ENCODE measurements around the gene PIP5K1B. TPM values are rescaled to one million over a fixed set of nuclear protein-coding genes. Genes with fewer than 3 reads are reported as not detected.

Gene PIP5K1B
- total RNA-seq, 1 donor from 2014 or later = 1.3 TPM

DNA sequence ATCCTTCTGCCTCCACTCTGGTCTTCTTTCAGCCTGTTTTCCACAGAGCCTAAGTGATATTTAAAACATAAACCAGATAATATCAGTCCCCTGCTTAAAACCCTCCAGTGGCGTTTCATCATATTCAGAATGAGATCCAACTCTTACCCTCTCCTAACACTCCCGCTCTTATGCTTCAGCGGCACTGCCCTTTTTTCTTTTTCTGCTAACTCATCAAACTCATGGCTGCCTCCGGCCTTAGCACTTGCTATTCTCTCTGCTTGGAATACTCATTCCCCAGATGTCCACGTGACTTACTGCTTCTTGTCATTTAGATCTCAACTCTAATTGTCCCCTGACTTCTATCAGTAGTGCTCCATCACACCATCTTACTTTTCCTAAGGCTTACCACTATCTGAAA is 73.6 kb downstream of the PIP5K1B start:
- Histone ChIP-seq H4K20me1 (ENCODE audit: insufficient read depth, low read length) (peaks cover 24% of the 10 kb centered on the region), H2AFZ (ENCODE audit: low read depth, low read length) (peak overlapping the region; percentile 21), H3K27me3 (ENCODE audit: insufficient read depth, low read length) (no peaks in the 10 kb centered on the region), H3K27ac (ENCODE audit: low read depth, low read length) (no peak overlapping the region), H3K9me3 (ENCODE audit: insufficient read depth, low read depth, low read length) (no peaks in the 10 kb centered on the region), H3K36me3 (ENCODE audit: insufficient read depth, low read length) (no peaks in the 10 kb centered on the region), H3K4me3 (ENCODE audit: insufficient read depth, low read depth, low read length) (no peak overlapping the region), H3K4me1 (ENCODE audit: insufficient read depth, low read length) (peaks cover 9% of the 10 kb centered on the region), H3K79me2 (ENCODE audit: insufficient read depth, low read length) (peaks cover 32% of the 10 kb centered on the region), H3K9ac (ENCODE audit: low read length) (no peak overlapping the region), H3K4me2 (ENCODE audit: low read length) (no peak overlapping the region)
- FAIRE-seq = no peak
- no peak for DNase-seq (ENCODE audit: low read depth)
- H3K27ac Mint-ChIP-seq (ENCODE audit: unreplicated experiment) = no peak overlapping the region
- peaks cover 8% of the 10 kb centered on the region for H3K4me1 Mint-ChIP-seq (ENCODE audit: low read depth, unreplicated experiment)
- no peaks in the 10 kb centered on the region for H3K36me3 Mint-ChIP-seq (ENCODE audit: low read depth, unreplicated experiment)
- H3K9me3 Mint-ChIP-seq (ENCODE audit: unreplicated experiment) = no peaks in the 10 kb centered on the region
- no peak overlapping the region for H3K4me3 Mint-ChIP-seq (ENCODE audit: unreplicated experiment)
- H3K27me3 Mint-ChIP-seq (ENCODE audit: low read depth, unreplicated experiment) = peaks cover 3% of the 10 kb centered on the region
- TF ChIP-seq, protein P1, sequence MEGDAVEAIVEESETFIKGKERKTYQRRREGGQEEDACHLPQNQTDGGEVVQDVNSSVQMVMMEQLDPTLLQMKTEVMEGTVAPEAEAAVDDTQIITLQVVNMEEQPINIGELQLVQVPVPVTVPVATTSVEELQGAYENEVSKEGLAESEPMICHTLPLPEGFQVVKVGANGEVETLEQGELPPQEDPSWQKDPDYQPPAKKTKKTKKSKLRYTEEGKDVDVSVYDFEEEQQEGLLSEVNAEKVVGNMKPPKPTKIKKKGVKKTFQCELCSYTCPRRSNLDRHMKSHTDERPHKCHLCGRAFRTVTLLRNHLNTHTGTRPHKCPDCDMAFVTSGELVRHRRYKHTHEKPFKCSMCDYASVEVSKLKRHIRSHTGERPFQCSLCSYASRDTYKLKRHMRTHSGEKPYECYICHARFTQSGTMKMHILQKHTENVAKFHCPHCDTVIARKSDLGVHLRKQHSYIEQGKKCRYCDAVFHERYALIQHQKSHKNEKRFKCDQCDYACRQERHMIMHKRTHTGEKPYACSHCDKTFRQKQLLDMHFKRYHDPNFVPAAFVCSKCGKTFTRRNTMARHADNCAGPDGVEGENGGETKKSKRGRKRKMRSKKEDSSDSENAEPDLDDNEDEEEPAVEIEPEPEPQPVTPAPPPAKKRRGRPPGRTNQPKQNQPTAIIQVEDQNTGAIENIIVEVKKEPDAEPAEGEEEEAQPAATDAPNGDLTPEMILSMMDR (IDR thresholded peaks at IDR 0.05; ENCODE audit: insufficient read depth, low read depth, low read length) = no peak
- no peak for TF ChIP-seq EZH2 (IDR thresholded peaks at IDR 0.05; ENCODE audit: insufficient read depth, low read length)

- Mint-ChIP-seq H3K9me3 (ENCODE audit: unreplicated experiment) (no peaks in the 10 kb centered on the region), H3K36me3 (ENCODE audit: low read depth, unreplicated experiment) (no peaks in the 10 kb centered on the region), H3K27me3 (ENCODE audit: low read depth, unreplicated experiment) (no peaks in the 10 kb centered on the region), H3K4me1 (ENCODE audit: low read depth, unreplicated experiment) (peaks cover 8% of the 10 kb centered on the region), H3K27ac (ENCODE audit: unreplicated experiment) (no peak overlapping the region), H3K4me3 (ENCODE audit: unreplicated experiment) (no peak overlapping the region)
- peak overlapping the region; percentile 91 for H3K9ac ChIP-seq (ENCODE audit: low read length)
- H4K20me1 ChIP-seq (ENCODE audit: insufficient read depth, low read length) = peaks cover 29% of the 10 kb centered on the region
- no peaks in the 10 kb centered on the region for H3K36me3 ChIP-seq (ENCODE audit: insufficient read depth, low read length)
- H3K27ac ChIP-seq (ENCODE audit: low read depth, low read length) = peak overlapping the region; percentile 81
- DNase-seq (ENCODE audit: low read depth) (peak; percentile 84), FAIRE-seq (no peak)
- H3K4me1 ChIP-seq (ENCODE audit: insufficient read depth, low read length) = peaks cover 9% of the 10 kb centered on the region
- H3K4me3 ChIP-seq (ENCODE audit: insufficient read depth, low read depth, low read length) = peak overlapping the region; percentile 79
- no peaks in the 10 kb centered on the region for H3K9me3 ChIP-seq (ENCODE audit: insufficient read depth, low read depth, low read length)
- H3K27me3 ChIP-seq (ENCODE audit: insufficient read depth, low read length) = no peaks in the 10 kb centered on the region
- peak overlapping the region; percentile 98 for H2AFZ ChIP-seq (ENCODE audit: low read depth, low read length)
- H3K79me2 ChIP-seq (ENCODE audit: insufficient read depth, low read length) = peaks cover 32% of the 10 kb centered on the region
- TF ChIP-seq, protein P1 (IDR thresholded peaks at IDR 0.05; ENCODE audit: insufficient read depth, low read depth, low read length) = no peak
- no peak for TF ChIP-seq EZH2 (IDR thresholded peaks at IDR 0.05; ENCODE audit: insufficient read depth, low read length)
- H3K4me2 ChIP-seq (ENCODE audit: low read length) = peak overlapping the region; percentile 97
Measured at GRCh38 chr9:68779558-68780379, 74.7 kb downstream of the PIP5K1B start.

DNA sequence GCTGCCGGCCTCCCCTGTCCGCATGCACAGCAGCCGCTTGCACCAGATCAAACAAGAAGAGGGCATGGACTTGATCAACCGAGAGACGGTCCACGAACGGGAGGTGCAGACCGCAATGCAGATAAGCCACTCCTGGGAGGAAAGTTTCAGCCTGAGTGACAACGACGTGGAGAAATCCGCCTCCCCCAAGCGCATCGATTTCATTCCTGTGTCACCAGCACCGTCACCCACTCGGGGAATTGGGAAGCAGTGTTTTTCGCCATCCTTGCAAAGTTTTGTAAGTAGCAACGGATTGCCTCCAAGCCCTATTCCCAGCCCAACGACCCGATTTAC is 75.3 kb downstream of the PIP5K1B start:
- no peaks in the 10 kb centered on the region for H3K36me3 ChIP-seq (ENCODE audit: insufficient read depth, low read length)
- TF ChIP-seq, protein P1 (IDR thresholded peaks at IDR 0.05; ENCODE audit: insufficient read depth, low read depth, low read length) = no peak
- TF ChIP-seq EZH2 (IDR thresholded peaks at IDR 0.05; ENCODE audit: insufficient read depth, low read length) = no peak
- H3K79me2 ChIP-seq (ENCODE audit: insufficient read depth, low read length) = peaks cover 32% of the 10 kb centered on the region
- peak overlapping the region; percentile 97 for H3K4me2 ChIP-seq (ENCODE audit: low read length)
- H3K27me3 ChIP-seq (ENCODE audit: insufficient read depth, low read length) = no peaks in the 10 kb centered on the region
- peak overlapping the region; percentile 98 for H2AFZ ChIP-seq (ENCODE audit: low read depth, low read length)
- H3K9ac ChIP-seq (ENCODE audit: low read length) = peak overlapping the region; percentile 91
- no peak overlapping the region for H3K27ac Mint-ChIP-seq (ENCODE audit: unreplicated experiment)
- no peaks in the 10 kb centered on the region for H3K9me3 Mint-ChIP-seq (ENCODE audit: unreplicated experiment)
- H4K20me1 ChIP-seq (ENCODE audit: insufficient read depth, low read length) = peaks cover 29% of the 10 kb centered on the region
- H3K27me3 Mint-ChIP-seq (ENCODE audit: low read depth, unreplicated experiment) = no peaks in the 10 kb centered on the region
- H3K4me3 Mint-ChIP-seq (ENCODE audit: unreplicated experiment) = no peak overlapping the region
- FAIRE-seq (no peak), DNase-seq (ENCODE audit: low read depth) (no peak)
- H3K4me3 ChIP-seq (ENCODE audit: insufficient read depth, low read depth, low read length) = peak overlapping the region; percentile 79
- H3K9me3 ChIP-seq (ENCODE audit: insufficient read depth, low read depth, low read length) = no peaks in the 10 kb centered on the region
- H3K27ac ChIP-seq (ENCODE audit: low read depth, low read length) = peak overlapping the region; percentile 81
- no peaks in the 10 kb centered on the region for H3K36me3 Mint-ChIP-seq (ENCODE audit: low read depth, unreplicated experiment)
- H3K4me1 ChIP-seq (ENCODE audit: insufficient read depth, low read length) = peaks cover 9% of the 10 kb centered on the region
- peaks cover 4% of the 10 kb centered on the region for H3K4me1 Mint-ChIP-seq (ENCODE audit: low read depth, unreplicated experiment)

Measured in astrocyte (in vitro differentiated cells and primary cell).